ENCODE measurements around the gene FOXN3.

The FOXN3 gene

GRCh38 chr14:89397569-89398230 is 19.3 kb downstream of the FOXN3 start:
- Histone ChIP-seq H2AFZ (ENCODE audit: low read depth, low read length) (no peak overlapping the region), H3K9me3 (ENCODE audit: low read length) (no peaks in the 10 kb centered on the region), H3K4me3 (ENCODE audit: low read length) (no peak overlapping the region), H3K4me1 (ENCODE audit: insufficient read depth, low read length) (peaks cover 39% of the 10 kb centered on the region), H3K27me3 (ENCODE audit: insufficient read depth, low read length) (no peaks in the 10 kb centered on the region), H3K36me3 (ENCODE audit: insufficient read depth, low read length) (no peaks in the 10 kb centered on the region)

GRCh38 chr14:89394972-89395371 is 22.1 kb downstream of the FOXN3 start:
- Histone ChIP-seq H3K4me3 (ENCODE audit: low read length) (no peak overlapping the region), H3K4me1 (ENCODE audit: insufficient read depth, low read length) (peaks cover 26% of the 10 kb centered on the region), H3K27me3 (ENCODE audit: insufficient read depth, low read length) (no peaks in the 10 kb centered on the region), H3K36me3 (ENCODE audit: insufficient read depth, low read length) (no peaks in the 10 kb centered on the region), H3K9me3 (ENCODE audit: low read length) (no peaks in the 10 kb centered on the region), H2AFZ (ENCODE audit: low read depth, low read length) (no peak overlapping the region)

- H3K4me1 ChIP-seq (ENCODE audit: insufficient read depth, low read length): peaks cover 15% of the 10 kb centered on the region
- no peaks in the 10 kb centered on the region for H3K9me3 ChIP-seq (ENCODE audit: low read length)
- no peak overlapping the region for H2AFZ ChIP-seq (ENCODE audit: low read depth, low read length)
- no peaks in the 10 kb centered on the region for H3K27me3 ChIP-seq (ENCODE audit: insufficient read depth, low read length)
- H3K4me3 ChIP-seq (ENCODE audit: low read length): no peak overlapping the region
- H3K36me3 ChIP-seq (ENCODE audit: insufficient read depth, low read length): no peaks in the 10 kb centered on the region
Observed at GRCh38 chr14:89393222-89393745, 23.7 kb downstream of the FOXN3 start.

GRCh38 chr14:89392181-89392580 is 24.9 kb downstream of the FOXN3 start:
- no peak overlapping the region for H2AFZ ChIP-seq (ENCODE audit: low read depth, low read length)
- H3K9me3 ChIP-seq (ENCODE audit: low read length): peaks cover 3% of the 10 kb centered on the region
- H3K27me3 ChIP-seq (ENCODE audit: insufficient read depth, low read length): no peaks in the 10 kb centered on the region
- H3K36me3 ChIP-seq (ENCODE audit: insufficient read depth, low read length): no peaks in the 10 kb centered on the region
- peaks cover 15% of the 10 kb centered on the region for H3K4me1 ChIP-seq (ENCODE audit: insufficient read depth, low read length)
- no peak overlapping the region for H3K4me3 ChIP-seq (ENCODE audit: low read length)

- no peaks in the 10 kb centered on the region for H3K36me3 ChIP-seq (ENCODE audit: insufficient read depth, low read length)
Observed at GRCh38 chr14:89391556-89391955, 25.5 kb downstream of the FOXN3 start.

GRCh38 chr14:89391123-89391522 is 25.9 kb downstream of the FOXN3 start:
- Histone ChIP-seq H3K36me3 (ENCODE audit: insufficient read depth, low read length) (no peaks in the 10 kb centered on the region), H2AFZ (ENCODE audit: low read depth, low read length) (no peak overlapping the region), H3K27me3 (ENCODE audit: insufficient read depth, low read length) (no peaks in the 10 kb centered on the region), H3K4me3 (ENCODE audit: low read length) (no peak overlapping the region), H3K4me1 (ENCODE audit: insufficient read depth, low read length) (peaks cover 15% of the 10 kb centered on the region), H3K9me3 (ENCODE audit: low read length) (peaks cover 3% of the 10 kb centered on the region)

More at GRCh38 chr14:89391556-89391955, 25.5 kb downstream of the FOXN3 start:
- Histone ChIP-seq H2AFZ (ENCODE audit: low read depth, low read length) (no peak overlapping the region), H3K9me3 (ENCODE audit: low read length) (peaks cover 3% of the 10 kb centered on the region), H3K27me3 (ENCODE audit: insufficient read depth, low read length) (no peaks in the 10 kb centered on the region), H3K4me3 (ENCODE audit: low read length) (no peak overlapping the region), H3K4me1 (ENCODE audit: insufficient read depth, low read length) (peaks cover 15% of the 10 kb centered on the region)

GRCh38 chr14:89388853-89389252 is 28.2 kb downstream of the FOXN3 start:
- Histone ChIP-seq H3K4me3 (ENCODE audit: low read length) (no peak overlapping the region), H3K9me3 (ENCODE audit: low read length) (peaks cover 3% of the 10 kb centered on the region), H3K4me1 (ENCODE audit: insufficient read depth, low read length) (no peaks in the 10 kb centered on the region), H3K36me3 (ENCODE audit: insufficient read depth, low read length) (no peaks in the 10 kb centered on the region), H3K27me3 (ENCODE audit: insufficient read depth, low read length) (no peaks in the 10 kb centered on the region), H2AFZ (ENCODE audit: low read depth, low read length) (no peak overlapping the region)

GRCh38 chr14:89387922-89388685 is 28.9 kb downstream of the FOXN3 start:
- no peak overlapping the region for H2AFZ ChIP-seq (ENCODE audit: low read depth, low read length)
- H3K4me3 ChIP-seq (ENCODE audit: low read length): no peak overlapping the region
- no peaks in the 10 kb centered on the region for H3K27me3 ChIP-seq (ENCODE audit: insufficient read depth, low read length)
- H3K9me3 ChIP-seq (ENCODE audit: low read length): peaks cover 3% of the 10 kb centered on the region
- H3K36me3 ChIP-seq (ENCODE audit: insufficient read depth, low read length): no peaks in the 10 kb centered on the region
- H3K4me1 ChIP-seq (ENCODE audit: insufficient read depth, low read length): no peaks in the 10 kb centered on the region

GRCh38 chr14:89386212-89386886 is 30.7 kb downstream of the FOXN3 start:
- Histone ChIP-seq H3K36me3 (ENCODE audit: insufficient read depth, low read length) (no peaks in the 10 kb centered on the region), H3K9me3 (ENCODE audit: low read length) (peaks cover 3% of the 10 kb centered on the region), H2AFZ (ENCODE audit: low read depth, low read length) (no peak overlapping the region), H3K4me1 (ENCODE audit: insufficient read depth, low read length) (no peaks in the 10 kb centered on the region), H3K27me3 (ENCODE audit: insufficient read depth, low read length) (no peaks in the 10 kb centered on the region), H3K4me3 (ENCODE audit: low read length) (no peak overlapping the region)

GRCh38 chr14:89384636-89385035 is 32.4 kb downstream of the FOXN3 start:
- H2AFZ ChIP-seq (ENCODE audit: low read depth, low read length): no peak overlapping the region
- no peaks in the 10 kb centered on the region for H3K27me3 ChIP-seq (ENCODE audit: insufficient read depth, low read length)
- no peaks in the 10 kb centered on the region for H3K36me3 ChIP-seq (ENCODE audit: insufficient read depth, low read length)
- H3K4me3 ChIP-seq (ENCODE audit: low read length): no peak overlapping the region
- H3K4me1 ChIP-seq (ENCODE audit: insufficient read depth, low read length): no peaks in the 10 kb centered on the region
- peaks cover 13% of the 10 kb centered on the region for H3K9me3 ChIP-seq (ENCODE audit: low read length)

- Histone ChIP-seq H3K27me3 (ENCODE audit: insufficient read depth, low read length) (no peaks in the 10 kb centered on the region), H2AFZ (ENCODE audit: low read depth, low read length) (no peak overlapping the region), H3K9me3 (ENCODE audit: low read length) (peaks cover 13% of the 10 kb centered on the region), H3K4me1 (ENCODE audit: insufficient read depth, low read length) (no peaks in the 10 kb centered on the region), H3K4me3 (ENCODE audit: low read length) (no peak overlapping the region), H3K36me3 (ENCODE audit: insufficient read depth, low read length) (no peaks in the 10 kb centered on the region)
Observed at GRCh38 chr14:89384023-89384422, 33.0 kb downstream of the FOXN3 start.

GRCh38 chr14:89382901-89383845 is 33.9 kb downstream of the FOXN3 start:
- H3K9me3 ChIP-seq (ENCODE audit: low read length): peaks cover 12% of the 10 kb centered on the region
- H3K4me3 ChIP-seq (ENCODE audit: low read length): no peak overlapping the region
- H2AFZ ChIP-seq (ENCODE audit: low read depth, low read length): no peak overlapping the region
- H3K27me3 ChIP-seq (ENCODE audit: insufficient read depth, low read length): no peaks in the 10 kb centered on the region
- no peaks in the 10 kb centered on the region for H3K36me3 ChIP-seq (ENCODE audit: insufficient read depth, low read length)
- no peaks in the 10 kb centered on the region for H3K4me1 ChIP-seq (ENCODE audit: insufficient read depth, low read length)
